Stomach (tissue), 4 donors: ENCODE results near the gene TRMU.

Experiments used
- EP300 ChIP-seq: sonication (generic); formaldehyde crosslinking; IDR thresholded peaks from one replicate; pipeline ENCODE4 v1.6.1; 2017; ENCODE audit warnings: antibody characterized with exemption
- POLR2A ChIP-seq, 4 donors: fragments of 450-650 bp; IDR thresholded peaks; one replicate each; pipeline ENCODE4 v1.6.1; 2016; ENCODE audit warnings: antibody characterized with exemption in 4 of 4, control low read depth in 2 of 4, mild to moderate bottlenecking in 1 of 4, moderate library complexity in 1 of 4
- POLR2AphosphoS5 ChIP-seq, 3 donors: sonication (generic); formaldehyde crosslinking; IDR thresholded peaks; one replicate each; pipeline ENCODE4 v1.6.1; 2016; ENCODE audit warnings: antibody characterized with exemption in 3 of 3
- TF ChIP-seq, protein P1 (sequence below), 7 experiments: fragments of 450-650 bp in 4 of 7; fragments of 200-600 bp in 3 of 7; sonication (generic) in 3 of 7; IDR thresholded peaks; one replicate each; pipeline ENCODE4 v1.5.1; 2016 to 2019; ENCODE audit warnings: antibody characterized with exemption in 7 of 7, control low read depth in 2 of 7, mild to moderate bottlenecking in 1 of 7

DNA sequence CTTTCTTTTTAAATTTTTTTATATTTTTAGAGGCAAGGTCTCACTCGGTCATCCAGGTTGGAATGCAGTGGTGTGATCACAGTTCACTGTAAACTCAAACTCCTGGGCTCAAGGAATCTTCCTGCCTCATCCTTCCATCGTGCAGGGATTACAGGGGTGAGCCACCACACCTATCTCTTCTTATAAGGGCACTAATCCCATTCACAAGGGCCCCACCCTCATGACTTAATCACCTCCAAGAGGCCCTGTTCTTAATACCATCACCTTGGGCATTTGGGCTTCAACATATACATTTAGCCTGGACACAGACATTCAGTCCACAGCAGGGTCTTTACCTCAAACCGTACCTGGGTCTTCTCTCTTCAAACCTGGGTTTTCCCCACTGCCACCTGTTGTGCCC, 43.3 kb upstream of the TRMU start:
- TF ChIP-seq, protein P1, sequence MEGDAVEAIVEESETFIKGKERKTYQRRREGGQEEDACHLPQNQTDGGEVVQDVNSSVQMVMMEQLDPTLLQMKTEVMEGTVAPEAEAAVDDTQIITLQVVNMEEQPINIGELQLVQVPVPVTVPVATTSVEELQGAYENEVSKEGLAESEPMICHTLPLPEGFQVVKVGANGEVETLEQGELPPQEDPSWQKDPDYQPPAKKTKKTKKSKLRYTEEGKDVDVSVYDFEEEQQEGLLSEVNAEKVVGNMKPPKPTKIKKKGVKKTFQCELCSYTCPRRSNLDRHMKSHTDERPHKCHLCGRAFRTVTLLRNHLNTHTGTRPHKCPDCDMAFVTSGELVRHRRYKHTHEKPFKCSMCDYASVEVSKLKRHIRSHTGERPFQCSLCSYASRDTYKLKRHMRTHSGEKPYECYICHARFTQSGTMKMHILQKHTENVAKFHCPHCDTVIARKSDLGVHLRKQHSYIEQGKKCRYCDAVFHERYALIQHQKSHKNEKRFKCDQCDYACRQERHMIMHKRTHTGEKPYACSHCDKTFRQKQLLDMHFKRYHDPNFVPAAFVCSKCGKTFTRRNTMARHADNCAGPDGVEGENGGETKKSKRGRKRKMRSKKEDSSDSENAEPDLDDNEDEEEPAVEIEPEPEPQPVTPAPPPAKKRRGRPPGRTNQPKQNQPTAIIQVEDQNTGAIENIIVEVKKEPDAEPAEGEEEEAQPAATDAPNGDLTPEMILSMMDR (IDR thresholded peaks at IDR 0.05) = no peak
- TF ChIP-seq POLR2A (IDR thresholded peaks at IDR 0.05) = no peak
- TF ChIP-seq POLR2AphosphoS5 (IDR thresholded peaks at IDR 0.05) = no peak
- no peak for TF ChIP-seq EP300
